GM23338 (cell line): ENCODE data around the gene COL6A3. TPM values are rescaled to one million over a fixed set of nuclear protein-coding genes. Genes with fewer than 3 reads are reported as not detected.

Source experiments
- ATAC-seq: fragments of 200-7000 bp; cut with Tn5 transposase; 3 replicates; pipeline ENCODE4 v1.9.1; 2020
- DNase-seq: peaks from one replicate; pipeline ENCODE4 v3.0.0-alpha.2; 2015; ENCODE audit warnings: low spot score
- H2AFZ ChIP-seq: fragments of 200-600 bp; sonication (generic); 2 replicates; pipeline ENCODE4 v1.8.0; 2016; ENCODE audit warnings: antibody characterized with exemption, mild to moderate bottlenecking, moderate library complexity
- H3F3A ChIP-seq: fragments of 200-600 bp; sonication (generic); replicated peaks from 2 replicates; pipeline ENCODE4 v1.8.0; 2017; ENCODE audit warnings: antibody characterized with exemption, mixed run types, low read depth
- H3K27ac ChIP-seq: fragments of 200-600 bp; sonication (generic); 2 replicates; pipeline ENCODE4 v1.6.1; 2016; ENCODE audit warnings: low read depth
- H3K27me3 ChIP-seq: fragments of 200-600 bp; sonication (generic); 2 replicates; pipeline ENCODE4 v1.8.0; 2016; ENCODE audit warnings: mild to moderate bottlenecking, mixed run types, moderate library complexity; ENCODE audit not compliant: insufficient read depth
- H3K36me3 ChIP-seq: fragments of 200-600 bp; sonication (generic); 2 replicates; pipeline ENCODE4 v1.8.0; 2016; ENCODE audit warnings: mild to moderate bottlenecking; ENCODE audit not compliant: insufficient read depth
- H3K4me1 ChIP-seq: fragments of 200-600 bp; sonication (generic); 2 replicates; pipeline ENCODE4 v1.8.0; 2016; ENCODE audit warnings: mild to moderate bottlenecking, moderate library complexity; ENCODE audit not compliant: insufficient read depth
- H3K4me2 ChIP-seq: fragments of 200-600 bp; sonication (generic); 2 replicates; pipeline ENCODE4 v1.7.1; 2017; ENCODE audit warnings: mixed run types
- H3K4me3 ChIP-seq: fragments of 200-600 bp; sonication (generic); 2 replicates; pipeline ENCODE4 v1.6.1; 2016; ENCODE audit warnings: mixed run types
- H3K79me2 ChIP-seq: fragments of 200-600 bp; sonication (generic); replicated peaks from 2 replicates; pipeline ENCODE4 v1.8.0; 2017; ENCODE audit warnings: mild to moderate bottlenecking; ENCODE audit not compliant: insufficient read depth
- H3K9me2 ChIP-seq: fragments of 200-600 bp; sonication (generic); 2 replicates; pipeline ENCODE4 v1.8.0; 2017; ENCODE audit not compliant: insufficient read depth
- H4K20me1 ChIP-seq: fragments of 200-600 bp; sonication (generic); replicated peaks from 2 replicates; pipeline ENCODE4 v1.8.0; 2017; ENCODE audit warnings: mild to moderate bottlenecking; ENCODE audit not compliant: insufficient read depth
- H3K27ac Mint-ChIP-seq: 2 replicates; pipeline ENCODE4 v1.8.0; 2020; ENCODE audit warnings: inconsistent platforms, mild to moderate bottlenecking, moderate library complexity, mixed read lengths
- H3K27me3 Mint-ChIP-seq: 3 replicates; pipeline ENCODE4 v1.8.0; 2022; ENCODE audit warnings: low read depth, mild to moderate bottlenecking, moderate library complexity, mixed read lengths, inconsistent platforms; ENCODE audit not compliant: insufficient read depth, poor library complexity
- H3K36me3 Mint-ChIP-seq: 3 replicates; pipeline ENCODE4 v1.8.0; 2021; ENCODE audit warnings: low read depth, mild to moderate bottlenecking, inconsistent platforms, moderate library complexity, mixed read lengths
- H3K4me1 Mint-ChIP-seq: 3 replicates; pipeline ENCODE4 v1.8.0; 2020; ENCODE audit warnings: mild to moderate bottlenecking, inconsistent platforms, mixed read lengths
- H3K4me3 Mint-ChIP-seq: 3 replicates; pipeline ENCODE4 v1.8.0; 2021; ENCODE audit warnings: moderate library complexity, mild to moderate bottlenecking, inconsistent platforms, mixed read lengths
- H3K9me3 Mint-ChIP-seq: 3 replicates; pipeline ENCODE4 v1.8.0; 2020; ENCODE audit warnings: moderate library complexity, mild to moderate bottlenecking, inconsistent platforms, mixed read lengths
- CREB1 ChIP-seq: fragments of 250-450 bp; sonication (Bioruptor Pico); IDR thresholded peaks from 2 replicates; pipeline ENCODE4 v1.5.0; 2020; ENCODE audit warnings: low read depth, mild to moderate bottlenecking, moderate library complexity
- CTCF ChIP-seq, 2 experiments: fragments of 200-600 bp in 1 of 2; sonication (generic) in 1 of 2; conservative IDR thresholded peaks; 2 replicates each; pipeline versions ENCODE4 v1.5.1 to v1.6.1; 2016 to 2017; ENCODE audit warnings: antibody characterized with exemption in 2 of 2, low read depth in 2 of 2, mild to moderate bottlenecking in 2 of 2, moderate library complexity in 1 of 2
- EZH2 ChIP-seq: fragments of 200-600 bp; sonication (generic); IDR thresholded peaks from one replicate; pipeline ENCODE4 v1.8.0; 2017; ENCODE audit warnings: antibody characterized with exemption, mild to moderate bottlenecking, low read depth; ENCODE audit not compliant: unreplicated experiment
- EZH2phosphoT487 ChIP-seq: fragments of 200-600 bp; sonication (generic); IDR thresholded peaks from one replicate; pipeline ENCODE4 v1.8.1; 2018; ENCODE audit warnings: antibody characterized with exemption; ENCODE audit not compliant: unreplicated experiment
- JUNB ChIP-seq: IDR thresholded peaks from one replicate; pipeline ENCODE4 v1.6.1; 2016; ENCODE audit warnings: antibody characterized with exemption; ENCODE audit not compliant: unreplicated experiment
- NANOG ChIP-seq: IDR thresholded peaks from 2 replicates; pipeline ENCODE4 v1.6.1; 2016; ENCODE audit warnings: antibody characterized with exemption, borderline replicate concordance
- POLR2AphosphoS5 ChIP-seq: IDR thresholded peaks from 2 replicates; pipeline ENCODE4 v1.6.1; 2016; ENCODE audit warnings: antibody characterized with exemption, low read depth
- STAT1 ChIP-seq: IDR thresholded peaks from one replicate; pipeline ENCODE4 v1.6.1; 2016; ENCODE audit warnings: antibody characterized with exemption; ENCODE audit not compliant: unreplicated experiment
- ZNF114 ChIP-seq: fragments of 250-450 bp; sonication (Bioruptor Pico); IDR thresholded peaks from 2 replicates; pipeline ENCODE4 v1.5.0; 2020; ENCODE audit warnings: mild to moderate bottlenecking, moderate library complexity
- ZNF331 ChIP-seq: fragments of 250-450 bp; sonication (Bioruptor Pico); IDR thresholded peaks from 2 replicates; pipeline ENCODE4 v1.5.0; 2020; ENCODE audit warnings: low read depth, mild to moderate bottlenecking, moderate library complexity
- polyA plus RNA-seq: library from polyadenylated mRNA; unstranded; fragments of >200 nt; fragmentation: Nextera tagmentation; extraction: Ambion mirVana; gene quantifications from 2 replicates; pipeline ENCODE4 v1.2.1, GENCODE V29; 2016
- total RNA-seq: library from RNA; depleted of rRNA; stranded (reverse); fragments of >200 nt; shearing (Covaris generic); gene quantifications from 2 replicates; pipeline ENCODE4 v1.2.3, GENCODE V29; 2014
- TF ChIP-seq, protein P1 (sequence below): IDR thresholded peaks from one replicate; pipeline ENCODE4 v1.6.1; 2018; ENCODE audit warnings: antibody characterized with exemption; ENCODE audit not compliant: unreplicated experiment
- TF ChIP-seq, protein P2 (sequence below): IDR thresholded peaks from 2 replicates; pipeline ENCODE4 v1.6.1; 2016; ENCODE audit warnings: antibody characterized with exemption
- TF ChIP-seq, protein P3 (sequence below): fragments of 250-450 bp; sonication (Bioruptor Pico); IDR thresholded peaks from 2 replicates; pipeline ENCODE4 v1.5.0; 2020; ENCODE audit warnings: mild to moderate bottlenecking, moderate library complexity

Gene COL6A3
- total and polyA plus RNA-seq, 2 experiments from 2014 or later = 1.2 to 7.3 TPM

DNA sequence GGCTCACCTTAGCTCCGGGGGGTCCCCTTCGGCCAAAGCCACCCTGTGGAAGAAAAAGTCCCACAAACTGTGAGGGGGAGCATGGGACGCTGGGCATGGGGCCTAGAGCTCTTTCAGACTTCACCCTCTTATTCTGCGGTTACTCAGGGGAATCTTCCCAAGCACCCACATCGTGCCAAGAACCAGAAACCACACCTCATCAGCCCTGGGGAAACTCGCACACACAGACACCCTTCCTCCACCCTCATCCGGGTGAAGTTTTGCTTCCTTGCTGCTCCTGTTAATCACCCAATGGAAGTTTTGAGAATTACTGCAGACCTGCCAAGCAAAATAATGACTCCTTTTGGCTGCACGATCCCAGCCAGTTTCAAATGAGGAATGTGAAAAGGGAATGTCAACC, 59.1 kb downstream of the COL6A3 start:
- Histone ChIP-seq H2AFZ (no peak overlapping the region), H3K4me1 (peaks cover 23% of the 10 kb centered on the region; the same call in 1 of the 2 replicates), H3K36me3 (no peaks in the 10 kb centered on the region), H4K20me1 (no peaks in the 10 kb centered on the region), H3F3A (0 out of 2 replicates have a peak, but pooled peaks cover under 1% of the 10 kb centered on the region), H3K27me3 (no peaks in the 10 kb centered on the region), H3K79me2 (no peaks in the 10 kb centered on the region), H3K9me2 (no peaks in the 10 kb centered on the region), H3K27ac (no peak overlapping the region), H3K4me2 (no peak overlapping the region), H3K4me3 (no peak overlapping the region)
- peaks cover 51% of the 10 kb centered on the region for H3K4me1 Mint-ChIP-seq
- ATAC-seq = no peak
- TF ChIP-seq NANOG (no peak), CREB1 (no peak), ZNF331 (no peak), JUNB (no peak), CTCF (conservative IDR thresholded peaks at IDR 0.05; ENCODE audit: low read depth in 2 of 2) (no peak), EZH2phosphoT487 (no peak), STAT1 (no peak), EZH2 (no peak), ZNF114 (CRISPR knock-in tag) (no peak), POLR2AphosphoS5 (no peak)
- TF ChIP-seq, protein P1, sequence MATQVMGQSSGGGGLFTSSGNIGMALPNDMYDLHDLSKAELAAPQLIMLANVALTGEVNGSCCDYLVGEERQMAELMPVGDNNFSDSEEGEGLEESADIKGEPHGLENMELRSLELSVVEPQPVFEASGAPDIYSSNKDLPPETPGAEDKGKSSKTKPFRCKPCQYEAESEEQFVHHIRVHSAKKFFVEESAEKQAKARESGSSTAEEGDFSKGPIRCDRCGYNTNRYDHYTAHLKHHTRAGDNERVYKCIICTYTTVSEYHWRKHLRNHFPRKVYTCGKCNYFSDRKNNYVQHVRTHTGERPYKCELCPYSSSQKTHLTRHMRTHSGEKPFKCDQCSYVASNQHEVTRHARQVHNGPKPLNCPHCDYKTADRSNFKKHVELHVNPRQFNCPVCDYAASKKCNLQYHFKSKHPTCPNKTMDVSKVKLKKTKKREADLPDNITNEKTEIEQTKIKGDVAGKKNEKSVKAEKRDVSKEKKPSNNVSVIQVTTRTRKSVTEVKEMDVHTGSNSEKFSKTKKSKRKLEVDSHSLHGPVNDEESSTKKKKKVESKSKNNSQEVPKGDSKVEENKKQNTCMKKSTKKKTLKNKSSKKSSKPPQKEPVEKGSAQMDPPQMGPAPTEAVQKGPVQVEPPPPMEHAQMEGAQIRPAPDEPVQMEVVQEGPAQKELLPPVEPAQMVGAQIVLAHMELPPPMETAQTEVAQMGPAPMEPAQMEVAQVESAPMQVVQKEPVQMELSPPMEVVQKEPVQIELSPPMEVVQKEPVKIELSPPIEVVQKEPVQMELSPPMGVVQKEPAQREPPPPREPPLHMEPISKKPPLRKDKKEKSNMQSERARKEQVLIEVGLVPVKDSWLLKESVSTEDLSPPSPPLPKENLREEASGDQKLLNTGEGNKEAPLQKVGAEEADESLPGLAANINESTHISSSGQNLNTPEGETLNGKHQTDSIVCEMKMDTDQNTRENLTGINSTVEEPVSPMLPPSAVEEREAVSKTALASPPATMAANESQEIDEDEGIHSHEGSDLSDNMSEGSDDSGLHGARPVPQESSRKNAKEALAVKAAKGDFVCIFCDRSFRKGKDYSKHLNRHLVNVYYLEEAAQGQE = no peak
- TF ChIP-seq, protein P2, sequence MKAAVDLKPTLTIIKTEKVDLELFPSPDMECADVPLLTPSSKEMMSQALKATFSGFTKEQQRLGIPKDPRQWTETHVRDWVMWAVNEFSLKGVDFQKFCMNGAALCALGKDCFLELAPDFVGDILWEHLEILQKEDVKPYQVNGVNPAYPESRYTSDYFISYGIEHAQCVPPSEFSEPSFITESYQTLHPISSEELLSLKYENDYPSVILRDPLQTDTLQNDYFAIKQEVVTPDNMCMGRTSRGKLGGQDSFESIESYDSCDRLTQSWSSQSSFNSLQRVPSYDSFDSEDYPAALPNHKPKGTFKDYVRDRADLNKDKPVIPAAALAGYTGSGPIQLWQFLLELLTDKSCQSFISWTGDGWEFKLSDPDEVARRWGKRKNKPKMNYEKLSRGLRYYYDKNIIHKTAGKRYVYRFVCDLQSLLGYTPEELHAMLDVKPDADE = no peak
- TF ChIP-seq, protein P3, sequence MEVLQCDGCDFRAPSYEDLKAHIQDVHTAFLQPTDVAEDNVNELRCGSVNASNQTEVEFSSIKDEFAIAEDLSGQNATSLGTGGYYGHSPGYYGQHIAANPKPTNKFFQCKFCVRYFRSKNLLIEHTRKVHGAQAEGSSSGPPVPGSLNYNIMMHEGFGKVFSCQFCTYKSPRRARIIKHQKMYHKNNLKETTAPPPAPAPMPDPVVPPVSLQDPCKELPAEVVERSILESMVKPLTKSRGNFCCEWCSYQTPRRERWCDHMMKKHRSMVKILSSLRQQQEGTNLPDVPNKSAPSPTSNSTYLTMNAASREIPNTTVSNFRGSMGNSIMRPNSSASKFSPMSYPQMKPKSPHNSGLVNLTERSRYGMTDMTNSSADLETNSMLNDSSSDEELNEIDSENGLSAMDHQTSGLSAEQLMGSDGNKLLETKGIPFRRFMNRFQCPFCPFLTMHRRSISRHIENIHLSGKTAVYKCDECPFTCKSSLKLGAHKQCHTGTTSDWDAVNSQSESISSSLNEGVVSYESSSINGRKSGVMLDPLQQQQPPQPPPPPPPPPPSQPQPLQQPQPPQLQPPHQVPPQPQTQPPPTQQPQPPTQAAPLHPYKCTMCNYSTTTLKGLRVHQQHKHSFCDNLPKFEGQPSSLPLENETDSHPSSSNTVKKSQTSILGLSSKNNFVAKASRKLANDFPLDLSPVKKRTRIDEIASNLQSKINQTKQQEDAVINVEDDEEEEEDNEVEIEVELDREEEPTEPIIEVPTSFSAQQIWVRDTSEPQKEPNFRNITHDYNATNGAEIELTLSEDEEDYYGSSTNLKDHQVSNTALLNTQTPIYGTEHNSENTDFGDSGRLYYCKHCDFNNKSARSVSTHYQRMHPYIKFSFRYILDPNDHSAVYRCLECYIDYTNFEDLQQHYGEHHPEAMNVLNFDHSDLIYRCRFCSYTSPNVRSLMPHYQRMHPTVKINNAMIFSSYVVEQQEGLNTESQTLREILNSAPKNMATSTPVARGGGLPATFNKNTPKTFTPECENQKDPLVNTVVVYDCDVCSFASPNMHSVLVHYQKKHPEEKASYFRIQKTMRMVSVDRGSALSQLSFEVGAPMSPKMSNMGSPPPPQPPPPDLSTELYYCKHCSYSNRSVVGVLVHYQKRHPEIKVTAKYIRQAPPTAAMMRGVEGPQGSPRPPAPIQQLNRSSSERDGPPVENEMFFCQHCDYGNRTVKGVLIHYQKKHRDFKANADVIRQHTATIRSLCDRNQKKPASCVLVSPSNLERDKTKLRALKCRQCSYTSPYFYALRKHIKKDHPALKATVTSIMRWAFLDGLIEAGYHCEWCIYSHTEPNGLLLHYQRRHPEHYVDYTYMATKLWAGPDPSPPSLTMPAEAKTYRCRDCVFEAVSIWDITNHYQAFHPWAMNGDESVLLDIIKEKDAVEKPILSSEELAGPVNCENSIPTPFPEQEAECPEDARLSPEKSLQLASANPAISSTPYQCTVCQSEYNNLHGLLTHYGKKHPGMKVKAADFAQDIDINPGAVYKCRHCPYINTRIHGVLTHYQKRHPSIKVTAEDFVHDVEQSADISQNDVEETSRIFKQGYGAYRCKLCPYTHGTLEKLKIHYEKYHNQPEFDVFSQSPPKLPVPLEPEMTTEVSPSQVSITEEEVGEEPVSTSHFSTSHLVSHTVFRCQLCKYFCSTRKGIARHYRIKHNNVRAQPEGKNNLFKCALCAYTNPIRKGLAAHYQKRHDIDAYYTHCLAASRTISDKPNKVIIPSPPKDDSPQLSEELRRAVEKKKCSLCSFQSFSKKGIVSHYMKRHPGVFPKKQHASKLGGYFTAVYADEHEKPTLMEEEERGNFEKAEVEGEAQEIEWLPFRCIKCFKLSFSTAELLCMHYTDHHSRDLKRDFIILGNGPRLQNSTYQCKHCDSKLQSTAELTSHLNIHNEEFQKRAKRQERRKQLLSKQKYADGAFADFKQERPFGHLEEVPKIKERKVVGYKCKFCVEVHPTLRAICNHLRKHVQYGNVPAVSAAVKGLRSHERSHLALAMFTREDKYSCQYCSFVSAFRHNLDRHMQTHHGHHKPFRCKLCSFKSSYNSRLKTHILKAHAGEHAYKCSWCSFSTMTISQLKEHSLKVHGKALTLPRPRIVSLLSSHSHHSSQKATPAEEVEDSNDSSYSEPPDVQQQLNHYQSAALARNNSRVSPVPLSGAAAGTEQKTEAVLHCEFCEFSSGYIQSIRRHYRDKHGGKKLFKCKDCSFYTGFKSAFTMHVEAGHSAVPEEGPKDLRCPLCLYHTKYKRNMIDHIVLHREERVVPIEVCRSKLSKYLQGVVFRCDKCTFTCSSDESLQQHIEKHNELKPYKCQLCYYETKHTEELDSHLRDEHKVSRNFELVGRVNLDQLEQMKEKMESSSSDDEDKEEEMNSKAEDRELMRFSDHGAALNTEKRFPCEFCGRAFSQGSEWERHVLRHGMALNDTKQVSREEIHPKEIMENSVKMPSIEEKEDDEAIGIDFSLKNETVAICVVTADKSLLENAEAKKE (CRISPR knock-in tag) = no peak
- no peaks in the 10 kb centered on the region for H3K36me3 Mint-ChIP-seq
- no peaks in the 10 kb centered on the region for H3K9me3 Mint-ChIP-seq
- H3K27ac Mint-ChIP-seq = 0 out of 2 replicates have a peak overlapping the region, but pooled peaks have one; percentile 66
- no peak overlapping the region; the same call in 2 of the 3 replicates for H3K4me3 Mint-ChIP-seq
- H3K27me3 Mint-ChIP-seq = peaks cover 1% of the 10 kb centered on the region
- DNase-seq = no peak
